HG03342 (cell line): ENCODE measurements around the gene ZNF12.

Experiments
- ATAC-seq: cut with Tn5 transposase; IDR thresholded peaks from one replicate; pipeline ENCODE4 v1.9.1; 2021; ENCODE audit warnings: mild to moderate bottlenecking, moderate library complexity; ENCODE audit not compliant: unreplicated experiment

Gene ZNF12

DNA sequence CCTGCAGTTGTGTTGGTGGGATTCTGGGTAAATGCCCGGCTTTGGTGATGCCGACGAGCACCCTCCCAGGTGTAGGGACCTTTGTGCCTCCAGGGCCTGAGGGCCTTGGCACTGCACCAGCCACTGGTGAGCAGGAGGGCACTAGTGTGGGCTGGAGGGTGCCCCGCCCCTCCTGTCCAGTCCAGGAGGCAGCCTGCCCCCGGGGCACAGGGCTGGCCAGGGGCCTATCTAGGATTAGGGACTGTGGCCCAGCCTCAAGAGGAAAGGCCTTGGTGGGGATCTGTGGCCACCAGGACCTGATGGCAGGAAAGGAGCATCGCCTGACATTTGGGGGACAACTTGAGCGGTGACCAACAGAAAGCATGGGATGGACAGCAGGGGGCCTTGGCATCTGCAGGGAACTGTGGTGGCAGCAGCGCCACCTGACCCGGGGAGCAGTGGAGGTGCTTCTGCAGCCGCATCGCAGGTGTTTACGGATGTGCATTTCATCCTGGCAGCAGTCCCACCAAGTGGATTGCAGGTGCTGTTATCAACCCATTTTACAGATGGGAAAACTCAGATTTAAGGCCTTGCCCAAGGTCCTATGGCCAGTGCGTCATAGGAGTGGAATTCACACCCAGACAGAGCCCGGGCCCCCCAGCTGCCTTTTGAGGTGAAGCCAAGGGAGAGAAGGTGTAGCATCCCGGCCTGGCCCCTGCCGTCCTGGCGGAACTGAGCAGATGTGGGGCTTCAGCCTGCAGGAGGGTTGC is 58.5 kb downstream of the ZNF12 start:
- no peak for ATAC-seq

DNA sequence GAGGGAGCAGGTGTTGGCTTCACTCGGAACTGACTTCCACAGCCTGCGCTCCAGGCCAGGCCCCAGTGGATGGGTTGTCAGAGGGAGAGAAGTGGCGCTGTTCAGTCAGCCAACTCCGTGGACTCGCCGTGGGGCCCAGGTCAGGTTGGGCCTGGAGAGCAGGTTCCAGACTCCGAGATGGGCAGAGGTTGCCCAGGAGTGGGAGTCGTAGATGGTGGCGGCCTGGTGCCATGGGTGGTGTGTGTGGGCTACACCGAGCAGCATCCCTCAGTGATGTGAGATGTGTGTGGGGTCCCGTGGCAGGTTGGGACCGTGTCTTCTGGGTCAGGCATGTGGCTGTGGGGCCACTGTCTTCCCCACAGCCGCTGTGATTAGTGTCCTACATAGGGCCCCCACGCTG is 59.2 kb downstream of the ZNF12 start:
- ATAC-seq: no peak

DNA sequence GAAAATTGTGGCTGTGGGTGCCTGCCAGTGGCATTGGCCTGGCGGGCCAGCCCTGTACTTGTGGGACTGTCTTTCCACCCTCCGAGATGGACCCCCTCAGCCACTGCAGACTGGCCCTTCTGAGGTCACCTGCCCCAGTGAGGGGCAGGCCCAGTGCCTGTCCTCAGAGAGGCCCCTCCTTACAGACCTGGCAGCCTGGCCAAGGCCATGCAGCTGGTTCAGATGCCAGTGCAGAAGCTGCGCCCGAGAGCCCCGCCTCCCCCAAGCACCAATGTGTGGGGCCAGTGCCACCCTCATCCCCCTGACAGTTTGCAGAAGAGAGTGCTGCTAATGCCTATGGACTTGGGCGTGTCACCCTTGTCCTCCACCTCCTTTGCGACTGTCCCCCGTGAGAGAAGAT is 59.7 kb downstream of the ZNF12 start:
- ATAC-seq: no peak

DNA sequence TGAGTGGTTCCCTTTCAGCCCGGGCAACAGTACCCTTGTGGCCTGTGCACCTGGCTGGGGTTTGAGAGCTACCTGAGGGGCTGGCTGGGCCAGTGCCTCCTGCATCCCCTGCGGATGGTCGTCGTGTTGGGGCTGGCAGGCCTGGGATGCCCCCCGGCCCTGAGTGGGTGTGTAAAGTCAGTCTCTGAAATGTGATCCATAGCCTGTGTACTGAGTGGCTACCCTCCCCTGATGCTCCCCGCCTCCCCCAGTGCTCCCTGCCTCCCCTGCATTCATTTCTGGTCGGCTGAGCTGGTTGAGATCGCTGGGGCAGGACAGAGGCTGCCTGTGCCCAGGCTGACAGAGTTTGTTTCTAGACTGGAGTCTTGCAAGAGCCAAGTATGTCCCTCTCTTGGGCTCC is 60.3 kb downstream of the ZNF12 start:
- no peak for ATAC-seq

DNA sequence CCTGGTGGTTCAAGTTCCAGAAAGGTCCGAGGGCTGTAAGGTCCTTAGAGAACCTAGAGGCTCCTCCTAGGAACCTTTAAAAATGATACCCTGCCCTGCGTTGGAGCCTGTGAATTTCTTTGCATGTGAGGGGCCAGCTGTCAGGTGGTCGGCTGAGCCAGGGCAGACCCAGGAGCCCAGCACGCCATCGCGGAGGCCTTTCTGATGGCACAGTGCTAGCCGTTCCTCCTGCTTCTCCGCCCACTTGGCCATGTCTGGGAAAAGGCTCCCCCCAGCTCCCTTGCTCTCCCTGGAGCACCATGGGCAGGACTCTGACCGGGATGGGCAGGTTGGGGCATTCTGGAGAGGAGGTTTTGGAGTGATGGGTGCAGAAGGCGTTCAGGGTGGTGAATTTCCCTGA is 62.0 kb downstream of the ZNF12 start:
- ATAC-seq: no peak

DNA sequence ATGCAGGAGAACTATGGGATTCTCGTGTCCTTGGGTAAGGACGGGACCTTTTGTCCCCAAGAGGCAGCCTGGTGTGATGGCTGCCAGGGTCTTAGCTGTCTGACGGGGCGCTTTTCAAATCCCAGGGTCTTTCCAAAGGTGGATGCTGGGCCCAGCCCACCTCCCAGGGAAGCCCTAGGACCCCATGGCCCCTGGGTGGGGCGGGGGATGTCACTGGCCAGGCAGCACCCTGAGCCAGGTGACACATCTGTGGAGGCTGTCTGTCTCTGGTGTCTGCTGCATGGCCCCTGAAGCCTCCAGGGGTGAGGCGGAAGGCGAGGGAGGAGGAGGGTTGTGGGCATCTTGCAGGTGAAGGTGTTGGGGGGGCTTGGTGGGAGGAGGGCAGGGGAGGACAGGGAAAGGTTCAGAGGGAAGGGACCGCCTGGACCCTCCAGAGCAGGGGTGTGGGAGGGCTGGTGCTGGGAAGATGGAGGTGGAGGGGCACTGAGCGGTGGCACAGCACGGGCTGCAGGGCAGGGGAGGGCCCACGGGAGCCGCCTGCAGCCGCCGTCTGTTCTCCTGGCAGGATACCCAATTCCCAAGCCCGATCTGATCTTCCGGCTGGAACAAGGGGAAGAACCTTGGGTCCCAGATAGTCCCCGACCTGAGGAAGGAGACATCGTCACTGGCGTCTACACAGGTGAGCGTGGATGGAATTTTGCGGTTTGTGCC is 62.7 kb downstream of the ZNF12 start:
- ATAC-seq: no peak

DNA sequence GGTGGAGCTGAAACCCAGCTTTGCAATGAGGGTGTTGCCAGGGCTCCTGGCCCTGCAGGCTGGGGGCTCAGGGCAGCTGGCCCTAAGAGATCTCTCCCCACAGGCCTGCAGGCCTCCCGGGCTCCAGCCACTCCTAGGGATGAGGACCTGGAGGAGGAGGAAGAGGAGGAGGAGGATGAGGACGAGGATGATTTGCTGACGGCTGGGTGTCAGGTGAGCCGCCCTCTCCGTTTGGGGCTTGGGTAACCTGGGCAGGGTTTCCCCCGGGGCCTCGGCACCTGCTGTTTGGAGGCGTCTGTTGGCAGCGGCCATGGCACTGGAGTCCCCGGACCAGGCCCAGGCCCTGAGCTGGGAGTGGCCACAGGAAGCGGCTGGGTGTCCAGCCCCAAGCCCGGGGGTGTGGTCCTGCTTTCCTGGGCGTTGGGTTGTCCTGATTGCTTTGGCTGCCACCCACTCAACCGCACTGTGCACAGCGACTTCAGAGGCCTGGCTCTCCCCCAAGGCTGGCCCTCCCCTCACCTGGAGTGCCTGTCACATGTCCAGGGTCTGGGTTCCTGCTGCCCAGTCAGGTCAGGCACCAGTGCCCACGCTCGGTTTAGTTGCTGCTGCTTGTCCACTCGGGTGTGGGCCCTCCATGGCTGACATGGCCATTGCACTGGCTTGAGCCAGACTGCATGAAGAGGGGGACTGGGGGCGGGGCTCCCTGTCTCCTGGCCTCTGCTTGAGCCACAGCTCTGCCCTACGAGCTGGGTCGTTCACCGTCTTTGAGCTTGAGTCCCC is 63.7 kb downstream of the ZNF12 start:
- ATAC-seq: no peak

DNA sequence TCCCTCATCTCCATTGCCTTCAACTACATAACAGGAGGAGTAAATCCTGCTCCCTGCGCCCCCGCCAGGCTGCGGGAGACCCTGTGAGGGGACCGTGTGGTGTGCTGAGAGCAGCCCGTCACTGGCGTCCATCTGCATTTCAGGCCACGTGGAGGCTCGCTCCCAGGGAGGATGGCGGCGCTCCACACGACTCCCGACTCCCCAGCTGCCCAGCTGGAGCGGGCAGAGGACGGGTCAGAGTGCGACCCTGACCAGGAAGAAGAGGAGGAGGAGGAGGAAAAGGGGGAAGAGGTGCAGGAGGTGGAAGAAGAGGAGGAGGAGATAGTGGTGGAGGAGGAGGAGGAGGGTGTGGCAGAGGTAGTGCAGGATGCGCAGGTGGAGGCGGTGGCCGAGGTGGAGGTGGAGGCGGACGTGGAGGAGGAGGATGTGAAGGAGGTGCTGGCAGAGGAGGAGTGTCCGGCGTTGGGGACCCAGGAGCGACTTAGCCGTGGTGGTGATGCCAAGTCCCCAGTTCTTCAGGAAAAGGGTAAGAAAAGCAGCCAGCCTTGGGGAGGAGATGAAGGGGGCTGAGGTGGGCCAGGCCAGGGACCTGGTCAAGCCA is 64.4 kb downstream of the ZNF12 start:
- ATAC-seq: no peak

DNA sequence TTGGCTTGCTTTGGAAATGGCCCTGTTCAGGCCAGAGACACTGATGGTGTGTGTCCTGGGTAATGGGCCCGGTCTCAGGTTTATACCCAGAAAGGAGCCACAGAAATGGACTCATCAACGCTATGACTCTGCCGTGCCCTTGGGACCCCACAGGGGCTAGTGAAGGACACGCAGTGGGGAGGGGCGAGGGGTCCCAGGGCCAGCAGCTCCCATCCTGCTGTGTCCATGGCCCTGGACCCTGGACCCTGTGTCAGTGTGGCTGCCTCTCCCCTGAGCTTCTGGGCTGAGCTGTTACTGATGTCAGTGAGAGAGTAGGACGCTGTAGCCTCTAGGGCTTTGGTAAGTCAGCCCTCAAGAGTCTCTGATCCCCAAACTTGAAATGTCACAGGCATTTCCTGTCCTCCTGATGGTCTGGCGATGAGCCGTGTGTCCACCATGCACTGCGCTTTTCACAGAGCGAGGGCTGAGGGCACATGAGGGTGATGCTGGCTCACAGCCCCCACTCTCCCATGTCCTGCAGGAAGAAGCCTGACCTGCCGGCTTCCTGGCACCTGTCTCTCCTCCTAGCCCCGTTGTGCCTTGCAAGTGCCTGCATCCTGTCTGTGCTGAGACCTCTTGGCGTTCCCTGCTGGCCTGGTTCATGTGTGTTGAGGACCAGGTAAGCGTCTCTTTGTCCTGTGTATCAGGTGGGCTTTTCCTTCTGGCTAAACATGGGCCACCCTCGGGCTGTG is 65.3 kb downstream of the ZNF12 start:
- no peak for ATAC-seq

DNA sequence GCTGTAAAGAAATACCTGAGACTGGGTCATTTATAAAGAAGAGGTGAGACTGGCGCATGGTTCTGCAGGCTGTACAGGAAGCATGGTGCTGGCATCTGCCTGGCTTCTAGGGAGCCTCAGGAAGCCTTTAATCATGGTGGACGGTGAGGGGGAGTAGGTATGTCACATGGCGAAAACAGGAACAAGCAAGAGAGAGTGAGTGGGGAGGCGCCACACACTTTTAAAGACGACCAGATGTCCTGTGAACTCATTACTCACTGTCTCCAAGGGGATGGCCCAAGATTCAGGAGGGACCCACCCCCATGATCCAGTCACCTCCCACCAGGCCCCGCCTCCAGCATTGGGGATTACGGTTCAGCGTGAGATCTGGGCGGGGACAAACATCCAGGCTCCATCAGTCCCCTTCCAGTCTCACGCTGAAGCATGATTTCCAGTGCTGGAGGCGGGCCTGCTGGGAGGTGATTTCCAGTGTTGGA is 66.5 kb downstream of the ZNF12 start:
- ATAC-seq: no peak

DNA sequence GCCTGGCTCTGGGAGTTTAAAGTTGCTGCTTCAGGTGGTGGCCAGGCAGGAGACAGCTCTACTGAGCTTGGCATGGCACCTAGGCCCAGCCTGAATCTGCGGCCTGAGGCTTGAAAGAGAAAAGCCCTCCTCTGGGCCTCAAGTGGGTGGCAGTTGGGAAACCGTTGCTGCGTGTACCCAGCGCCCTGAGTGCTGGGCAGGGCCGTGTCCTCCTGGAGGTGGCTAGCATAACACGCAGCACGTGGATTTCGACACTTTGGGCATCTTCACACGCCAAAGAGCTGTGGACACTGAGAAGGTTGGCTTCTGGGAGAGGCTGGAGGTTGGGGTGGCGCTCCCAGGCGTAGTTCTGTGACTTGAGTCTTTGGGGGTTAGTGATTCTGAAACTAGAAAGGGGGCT is 67.1 kb downstream of the ZNF12 start:
- ATAC-seq: no peak

DNA sequence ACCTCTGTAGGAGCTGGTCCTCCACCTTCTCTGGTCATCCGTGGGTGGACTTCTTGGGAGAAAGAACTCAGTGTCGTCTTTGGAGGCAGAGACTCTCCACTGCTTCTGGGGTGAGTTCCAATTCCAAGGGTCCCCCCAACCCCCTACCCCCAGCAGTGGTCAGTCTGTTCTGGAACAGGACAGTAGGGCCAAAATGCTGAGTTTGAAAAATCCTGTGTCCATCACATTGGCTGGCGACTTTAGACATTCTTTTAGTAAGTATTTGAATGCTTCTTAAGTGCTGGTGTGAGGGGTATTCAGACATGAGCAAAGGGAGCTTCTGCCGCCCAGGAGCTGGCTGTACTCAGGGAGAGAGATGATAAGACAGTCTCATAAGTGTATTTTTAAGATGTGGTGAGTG is 67.7 kb downstream of the ZNF12 start:
- no peak for ATAC-seq
